ENCODE results near the gene DRAM1.

- TF ChIP-seq CTCF (IDR thresholded peaks at IDR 0.05): no peak
- TF ChIP-seq POLR2AphosphoS5 (IDR thresholded peaks at IDR 0.05): no peak
- TF ChIP-seq POLR2A (IDR thresholded peaks at IDR 0.05): no peak
- TF ChIP-seq EP300 (IDR thresholded peaks at IDR 0.05): no peak
Measured at GRCh38 chr12:101855364-101855884, 22.0 kb upstream of the DRAM1 start.
